Measurements from ENCODE around the gene ZNF593.

The ZNF593 gene

DNA sequence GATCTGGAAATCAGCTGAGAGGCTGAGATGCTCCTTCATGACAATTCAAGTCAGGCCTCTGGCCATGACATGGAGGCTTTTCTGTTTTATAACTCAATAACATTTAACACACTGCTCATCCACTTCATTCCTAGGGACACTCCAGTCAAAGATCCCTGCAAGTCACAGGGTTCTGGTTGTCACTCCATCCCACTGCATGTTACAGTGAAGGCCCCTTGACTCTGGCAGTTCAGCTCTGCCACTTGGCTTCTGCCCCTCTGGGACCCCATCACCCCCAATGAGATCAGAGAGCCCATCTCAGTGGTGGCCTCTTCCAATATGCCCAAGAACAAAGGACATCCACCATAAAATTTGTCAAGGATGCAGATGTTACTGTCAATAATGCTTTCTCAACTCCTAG, 20.8 kb upstream of the ZNF593 start:
- DNase-seq (ENCODE audit: low spot score) = no peak

DNA sequence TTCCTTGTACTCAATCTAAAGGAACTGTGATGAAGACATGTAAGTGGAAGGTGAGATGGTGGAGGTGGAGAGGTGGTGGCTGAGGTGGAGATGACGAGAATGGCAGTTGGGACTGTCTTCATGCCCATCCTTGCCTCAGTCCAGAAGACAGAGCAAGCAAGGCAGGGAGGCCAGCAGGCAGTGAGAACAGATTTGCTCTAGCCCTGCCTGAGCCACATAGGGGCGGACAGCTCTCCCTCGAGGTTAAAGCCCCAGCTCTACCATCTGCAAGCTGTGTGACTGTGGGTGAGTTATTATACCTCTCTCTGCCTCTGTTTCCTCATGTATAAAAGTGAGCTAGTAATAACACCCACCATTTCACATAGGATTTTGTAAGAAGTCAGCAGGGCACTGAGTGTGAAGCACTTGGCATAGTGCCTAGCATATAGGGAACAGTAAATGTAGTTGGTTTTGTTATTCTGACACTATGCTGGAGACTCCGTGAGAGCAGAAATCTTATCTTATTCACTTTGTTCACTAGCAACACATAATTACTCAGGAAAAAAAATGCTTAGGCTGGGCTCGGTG, 15.7 kb upstream of the ZNF593 start:
- DNase-seq (ENCODE audit: low spot score) = no peak

DNA sequence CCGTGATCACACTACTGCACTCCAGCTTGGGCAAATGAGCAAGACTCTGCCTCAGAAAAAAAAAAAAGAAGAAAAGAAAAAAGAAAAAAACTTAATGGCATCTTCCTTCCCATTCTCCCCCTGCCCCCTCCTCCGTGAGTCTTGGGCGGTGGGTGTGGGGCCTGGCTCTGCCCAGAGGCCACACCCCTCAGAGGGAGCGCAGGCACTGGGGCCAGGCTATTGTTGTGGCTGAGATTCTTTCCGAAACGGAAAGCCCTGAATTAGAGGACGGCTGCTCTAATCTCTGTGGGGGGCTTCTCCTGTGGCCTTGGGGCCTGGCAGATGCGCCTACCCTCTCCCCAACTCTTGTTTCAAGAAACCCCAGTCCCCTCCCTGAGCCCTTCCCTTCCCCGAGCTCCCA, 15.0 kb upstream of the ZNF593 start:
- no peak for DNase-seq (ENCODE audit: low spot score)

GRCh38 chr1:26155370-26156284, 14.1 kb upstream of the ZNF593 start:
- DNase-seq (ENCODE audit: low spot score) = no peak

- peak; percentile 10 for DNase-seq (ENCODE audit: low spot score)
Observed at GRCh38 chr1:26156285-26157038, 13.2 kb upstream of the ZNF593 start.

DNA sequence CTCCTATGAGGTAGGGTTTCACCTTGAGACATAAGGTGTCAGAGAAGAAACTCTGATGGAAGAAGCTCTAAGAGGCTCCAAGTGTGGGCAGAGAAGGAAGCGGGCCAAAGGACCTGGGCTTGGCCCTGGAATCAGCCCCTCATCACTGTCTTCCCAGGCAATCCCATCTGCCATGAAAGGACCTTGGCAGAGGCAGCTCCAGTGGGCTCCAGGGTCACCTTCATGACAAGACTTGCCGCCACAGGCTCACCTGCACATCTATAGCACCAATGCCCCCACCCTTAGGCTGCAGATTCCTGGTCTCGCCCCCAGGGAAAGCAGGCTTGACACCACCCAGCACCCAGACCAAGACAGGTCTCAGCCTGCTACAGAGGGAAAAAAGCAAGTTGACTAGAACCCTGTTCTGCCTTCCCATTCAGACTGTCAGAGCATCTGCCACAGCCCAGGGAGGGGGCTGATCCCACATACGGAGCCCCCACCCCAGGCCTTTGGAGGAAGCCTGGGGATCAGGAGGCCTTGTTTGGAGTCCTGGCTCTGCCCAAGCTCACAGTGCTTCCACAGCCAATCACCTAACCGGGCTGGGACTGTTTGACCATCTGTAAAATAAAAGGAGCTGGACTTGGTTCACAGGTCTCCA, 11.3 kb upstream of the ZNF593 start:
- no peak for DNase-seq (ENCODE audit: low spot score)

- no peak for DNase-seq (ENCODE audit: low spot score)
Observed at GRCh38 chr1:26158908-26159742, 10.6 kb upstream of the ZNF593 start, which contains the start of gene FAM110D. Gene FAM110D, plus strand, starts transcription at chr1:26159079. Its CDS starts 2,213 bp downstream, at chr1:26161292.

DNA sequence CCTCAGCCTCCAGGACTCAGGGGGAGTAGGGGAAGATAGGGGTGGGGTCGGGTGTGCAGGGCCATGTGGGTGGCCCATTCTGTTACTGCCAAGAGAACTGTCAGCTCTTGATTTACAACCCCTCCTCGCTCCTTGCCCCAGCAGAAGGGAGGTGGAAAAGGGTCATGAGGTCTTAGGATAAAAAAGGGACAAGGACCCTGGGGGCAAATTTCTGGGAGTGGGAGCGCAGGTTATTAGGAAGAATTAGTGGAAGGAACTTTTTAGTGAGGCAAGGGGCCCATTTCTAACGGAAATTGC, 10.0 kb upstream of the ZNF593 start:
- DNase-seq (ENCODE audit: low spot score) = no peak

- peak; percentile 9 for DNase-seq (ENCODE audit: low spot score)
Observed at GRCh38 chr1:26160527-26161414, 8.9 kb upstream of the ZNF593 start.

GRCh38 chr1:26161415-26162219, 8.1 kb upstream of the ZNF593 start:
- peak; percentile 75 for DNase-seq (ENCODE audit: low spot score)

- no peak for DNase-seq (ENCODE audit: low spot score)
Observed at GRCh38 chr1:26162220-26162709, 7.4 kb upstream of the ZNF593 start.

DNA sequence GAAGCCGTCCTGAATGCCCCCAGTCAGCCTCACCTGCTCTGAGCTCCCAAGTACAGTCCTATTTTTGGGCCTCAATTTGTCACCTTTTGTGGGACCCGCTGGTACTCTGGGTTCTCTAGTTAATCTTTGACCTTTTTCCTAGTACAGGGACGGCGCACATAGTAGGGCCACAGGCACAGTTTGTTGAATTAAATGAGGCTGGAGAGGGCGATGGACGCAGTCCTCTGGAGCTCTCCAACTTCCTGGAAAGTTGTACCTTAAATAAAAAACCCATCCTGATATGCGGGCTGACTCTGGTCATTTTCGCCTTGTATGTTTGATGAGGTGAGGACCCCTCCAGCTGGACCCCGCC, 6.0 kb upstream of the ZNF593 start:
- DNase-seq (ENCODE audit: low spot score) = no peak

GRCh38 chr1:26164036-26164860, 5.5 kb upstream of the ZNF593 start:
- peak; percentile 76 for DNase-seq (ENCODE audit: low spot score)

DNA sequence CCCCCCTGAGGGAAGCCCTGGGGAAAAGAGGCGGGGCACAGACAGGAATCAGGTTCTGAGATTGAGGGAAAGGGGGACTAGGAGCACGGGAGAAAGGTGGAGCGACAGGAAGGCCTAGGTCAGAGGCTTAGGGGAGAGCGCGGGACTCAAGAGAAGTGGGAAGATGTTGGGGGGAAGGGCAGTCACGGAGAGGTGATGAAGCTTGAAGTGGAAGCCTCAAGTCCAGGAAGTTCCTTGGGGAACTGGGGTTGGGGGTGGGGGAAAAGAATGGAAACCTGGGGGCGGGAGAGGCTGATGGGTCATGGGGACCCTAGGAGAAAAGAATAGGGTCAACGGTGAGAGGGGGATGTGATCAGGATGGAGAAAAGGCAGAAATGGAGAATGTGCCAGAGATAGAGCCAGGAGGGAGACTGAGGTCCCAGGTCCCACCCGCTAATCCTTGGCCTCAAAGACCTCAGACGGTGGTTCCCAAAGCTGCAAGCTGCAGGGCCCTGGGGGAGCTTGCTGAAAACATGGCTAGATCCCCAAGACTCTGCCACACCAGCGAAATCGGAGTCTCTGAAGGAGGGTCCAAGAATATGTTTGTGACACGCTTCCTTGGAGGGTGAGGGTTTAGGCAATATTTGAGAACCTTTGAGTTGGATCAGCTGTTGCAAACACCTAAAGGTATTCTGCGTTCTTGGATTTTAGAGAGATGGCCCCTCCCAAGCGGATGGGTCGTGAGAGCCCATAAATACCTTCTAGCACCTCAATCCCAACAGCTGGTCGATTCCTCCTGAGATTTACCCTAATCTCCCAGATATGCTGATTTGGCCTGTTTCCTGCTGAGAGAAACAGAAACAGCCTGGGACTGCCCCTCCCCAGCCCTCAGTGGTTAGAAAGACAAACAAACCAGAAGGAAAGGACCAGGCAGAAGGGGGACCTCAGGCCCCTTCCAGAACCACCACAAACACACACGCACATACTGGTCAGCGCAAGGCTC, 4.6 kb upstream of the ZNF593 start:
- DNase-seq (ENCODE audit: low spot score) = no peak

GRCh38 chr1:26166719-26167281, 2.9 kb upstream of the ZNF593 start:
- no peak for DNase-seq (ENCODE audit: low spot score)

DNA sequence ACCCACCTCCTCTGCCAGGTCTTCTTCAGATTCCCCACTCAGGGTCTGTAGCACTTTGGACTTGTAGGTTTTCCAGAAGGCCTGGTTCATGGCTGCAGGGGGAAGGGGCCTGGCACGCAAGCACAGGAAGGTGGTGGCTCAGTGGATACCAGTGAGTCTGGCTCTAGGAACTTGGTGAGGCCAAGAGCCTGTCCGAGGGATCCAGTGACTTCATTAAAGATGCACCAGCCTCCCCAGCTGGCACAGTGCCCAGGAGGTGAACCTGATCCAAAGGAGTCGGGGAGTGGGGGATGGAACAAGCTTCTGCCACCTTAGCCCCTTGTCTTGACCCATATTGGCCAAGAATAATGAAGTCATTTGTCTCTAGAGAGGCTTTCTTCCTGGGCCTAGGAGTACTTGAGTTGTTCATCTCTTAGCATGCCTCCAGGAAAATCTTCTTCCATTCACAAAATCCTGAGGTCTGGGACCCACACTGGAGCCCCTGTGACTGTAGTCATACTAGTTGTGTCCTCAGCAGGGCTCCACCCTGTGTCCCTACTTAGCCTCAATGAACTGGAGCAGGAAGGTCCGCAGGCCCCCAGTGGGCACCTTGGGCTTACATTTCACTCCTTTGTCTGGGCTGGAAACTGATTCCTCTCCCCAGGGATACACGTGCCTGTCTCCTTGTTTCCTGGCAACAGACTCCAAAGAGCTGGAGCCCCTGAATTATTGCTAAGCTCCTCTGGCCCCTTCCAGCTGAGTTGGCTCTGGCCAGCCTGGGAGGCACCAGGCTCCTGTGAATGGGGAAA, 1.1 kb upstream of the ZNF593 start, which contains the start of gene C1orf232:
TSS of gene C1orf232 (minus strand) at position 554 of the 788 bp plus-strand sequence. CDS start at position 90, 464 bp downstream.
- DNase-seq (ENCODE audit: low spot score) = no peak

Data from AG08396 (cell line).